Skin epidermis (tissue), 12 donors: ENCODE measurements around the gene SSU72.
"Not testable (repeated sequence)": the region's sequence is repeated elsewhere in the genome, so short reads cannot be mapped to it uniquely, and the experiment has no call there.

Source experiments
- H3K27ac ChIP-seq, 21 experiments: fragments of 200-600 bp; sonication (generic) in 11 of 21; one replicate each; pipeline ENCODE4 v1.5.0; 2020; ENCODE audit warnings: mild to moderate bottlenecking in 3 of 21, inconsistent platforms in 2 of 21, moderate library complexity in 2 of 21
- H3K4me3 ChIP-seq, 7 experiments: fragments of 200-600 bp; sonication (generic) in 2 of 7; one replicate each; pipeline ENCODE4 v1.5.0; 2020; ENCODE audit warnings: inconsistent platforms in 2 of 7, mild to moderate bottlenecking in 2 of 7, moderate library complexity in 1 of 7

SSU72 gene

GRCh38 chr1:1535201-1536018, 39.3 kb downstream of the SSU72 start:
- no peak overlapping the region for H3K27ac ChIP-seq

GRCh38 chr1:1534401-1535154, 40.1 kb downstream of the SSU72 start:
- Histone ChIP-seq H3K4me3 (no peak overlapping the region), H3K27ac (no peak overlapping the region)

More at GRCh38 chr1:1535201-1536018, 39.3 kb downstream of the SSU72 start:
- H3K4me3 ChIP-seq: no peak overlapping the region

- H3K27ac ChIP-seq, H3K4me3 ChIP-seq: not testable (repeated sequence)
These were observed 40.8 kb downstream of the SSU72 start for GRCh38 chr1:1533894-1534291.

- not testable (repeated sequence) for H3K4me3 ChIP-seq, H3K27ac ChIP-seq
These were observed 41.3 kb downstream of the SSU72 start for GRCh38 chr1:1533176-1533893.

- Histone ChIP-seq H3K4me3 (no peak overlapping the region), H3K27ac (no peak overlapping the region)
These were observed 42.7 kb downstream of the SSU72 start for GRCh38 chr1:1531947-1532346.

GRCh38 chr1:1529936-1530335, 44.7 kb downstream of the SSU72 start:
- H3K27ac ChIP-seq: no peak overlapping the region

GRCh38 chr1:1529321-1529720, 45.3 kb downstream of the SSU72 start:
- no peak overlapping the region for H3K4me3 ChIP-seq
- no peak overlapping the region for H3K27ac ChIP-seq

More at GRCh38 chr1:1529936-1530335, 44.7 kb downstream of the SSU72 start:
- H3K4me3 ChIP-seq: no peak overlapping the region

GRCh38 chr1:1528301-1529267, 46.1 kb downstream of the SSU72 start:
- no peak overlapping the region for H3K4me3 ChIP-seq

GRCh38 chr1:1527092-1527816, 47.4 kb downstream of the SSU72 start:
- H3K27ac ChIP-seq: no peak overlapping the region
- H3K4me3 ChIP-seq: no peak overlapping the region

More at GRCh38 chr1:1528301-1529267, 46.1 kb downstream of the SSU72 start:
- no peak overlapping the region for H3K27ac ChIP-seq

- not testable (repeated sequence) for H3K27ac ChIP-seq, H3K4me3 ChIP-seq
These were observed 48.2 kb downstream of the SSU72 start for GRCh38 chr1:1526476-1526875.

- H3K4me3 ChIP-seq, H3K27ac ChIP-seq: not testable (repeated sequence)
These were observed 49.8 kb downstream of the SSU72 start for GRCh38 chr1:1524750-1525383.

GRCh38 chr1:1523651-1524050, 51.0 kb downstream of the SSU72 start:
- H3K27ac ChIP-seq, H3K4me3 ChIP-seq: not testable (repeated sequence)

GRCh38 chr1:1523226-1523625, 51.4 kb downstream of the SSU72 start:
- H3K27ac ChIP-seq: not testable (repeated sequence)

GRCh38 chr1:1522536-1522935, 52.1 kb downstream of the SSU72 start:
- not testable (repeated sequence) for H3K27ac ChIP-seq, H3K4me3 ChIP-seq

More at GRCh38 chr1:1523226-1523625, 51.4 kb downstream of the SSU72 start:
- not testable (repeated sequence) for H3K4me3 ChIP-seq

- Histone ChIP-seq H3K27ac (no peak overlapping the region), H3K4me3 (no peak overlapping the region)
These were observed 53.3 kb downstream of the SSU72 start for GRCh38 chr1:1521331-1521730.

GRCh38 chr1:1519805-1520505, 54.7 kb downstream of the SSU72 start:
- not testable (repeated sequence) for H3K4me3 ChIP-seq, H3K27ac ChIP-seq

- not testable (repeated sequence) for H3K27ac ChIP-seq, H3K4me3 ChIP-seq
These were observed 56.0 kb downstream of the SSU72 start for GRCh38 chr1:1518621-1519007.
